HG02610 (cell line): ENCODE results near the gene AEN.
"Not testable (repeated sequence)": the region's sequence is repeated elsewhere in the genome, so short reads cannot be mapped to it uniquely, and the experiment has no call there.

ENCODE experiments used
- ATAC-seq: cut with Tn5 transposase; IDR thresholded peaks from one replicate; pipeline ENCODE4 v1.9.1; 2021; ENCODE audit warnings: mild to moderate bottlenecking, moderate library complexity; ENCODE audit not compliant: unreplicated experiment

The AEN gene

DNA sequence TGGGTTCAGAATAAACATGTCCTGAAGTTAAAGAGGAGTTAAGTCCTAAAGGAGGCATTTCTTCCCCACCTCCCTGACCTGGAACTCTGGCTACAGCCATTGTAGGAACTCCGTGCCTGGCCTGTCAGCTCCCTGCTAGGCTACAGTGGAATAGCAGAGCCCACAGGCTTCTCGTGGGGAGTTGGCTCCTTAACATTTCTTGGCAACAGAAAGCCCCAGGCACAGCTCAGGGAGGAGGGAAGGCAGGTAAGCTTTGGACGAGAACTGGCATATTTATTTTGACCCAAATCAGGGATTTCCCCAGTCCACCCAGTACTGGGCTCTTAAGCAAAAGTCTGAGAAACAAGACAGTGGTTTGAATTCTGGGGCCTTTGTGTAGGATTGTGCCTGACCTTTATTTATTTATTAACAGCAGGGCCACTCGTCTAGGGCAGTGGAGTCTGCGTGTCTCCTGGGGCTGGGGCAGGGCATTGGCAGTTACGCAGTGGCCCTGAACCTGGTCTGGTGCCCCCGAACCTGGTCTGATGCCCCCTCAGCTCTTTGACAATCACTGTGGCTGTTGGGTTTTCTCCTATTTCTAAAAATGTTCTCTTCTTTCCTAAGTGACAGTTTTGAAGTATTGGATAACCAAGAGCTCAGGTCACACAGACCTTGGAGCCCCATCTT, 9.8 kb downstream of the AEN start:
- ATAC-seq, result no peak

DNA sequence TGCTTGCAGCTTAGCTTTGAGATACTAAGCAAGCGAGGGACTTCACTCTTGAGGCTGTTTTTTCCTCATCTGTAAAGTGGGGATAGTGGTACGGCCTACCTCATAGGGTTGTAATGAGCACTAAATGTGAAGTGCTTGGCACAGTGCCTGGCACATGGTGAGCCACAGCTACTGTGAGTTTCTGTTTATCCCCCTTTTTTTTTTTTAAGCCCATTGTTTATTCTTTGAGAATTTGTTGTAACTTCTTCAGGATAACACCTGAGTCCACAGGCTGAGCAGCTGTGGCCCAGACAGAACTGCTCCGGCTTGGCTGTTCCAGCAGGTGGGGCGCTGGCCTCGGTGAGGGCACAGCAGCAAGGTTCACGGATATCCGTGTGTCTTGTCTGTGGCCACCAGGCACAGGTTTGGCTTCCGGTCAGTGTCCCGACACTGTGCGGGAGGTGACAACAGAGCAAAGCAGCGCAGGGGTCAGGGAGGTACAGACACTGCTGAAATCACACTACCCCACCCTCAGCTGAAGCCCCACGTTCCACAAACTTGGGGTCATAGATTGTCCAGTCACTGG, 10.4 kb downstream of the AEN start:
- ATAC-seq, result no peak

DNA sequence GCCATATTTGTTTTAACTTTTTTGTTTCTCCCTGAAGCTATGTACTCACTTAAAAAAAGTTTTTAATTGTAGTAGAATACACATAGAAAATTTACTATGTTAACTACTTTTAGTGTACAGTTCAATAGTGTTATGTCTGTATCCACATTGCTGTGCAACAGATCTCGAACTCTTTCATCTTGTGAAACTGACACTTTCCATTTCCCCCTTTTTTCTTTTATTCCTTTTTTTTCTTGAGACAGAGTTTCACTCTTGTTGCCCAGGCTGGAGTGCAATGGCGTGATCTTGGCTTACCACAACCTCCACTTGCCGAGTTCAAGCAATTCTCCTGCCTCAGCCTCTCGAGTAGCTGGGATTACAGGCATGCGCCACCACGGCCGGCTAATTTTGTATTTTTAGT, 11.7 kb downstream of the AEN start:
- ATAC-seq, result not testable (repeated sequence)

DNA sequence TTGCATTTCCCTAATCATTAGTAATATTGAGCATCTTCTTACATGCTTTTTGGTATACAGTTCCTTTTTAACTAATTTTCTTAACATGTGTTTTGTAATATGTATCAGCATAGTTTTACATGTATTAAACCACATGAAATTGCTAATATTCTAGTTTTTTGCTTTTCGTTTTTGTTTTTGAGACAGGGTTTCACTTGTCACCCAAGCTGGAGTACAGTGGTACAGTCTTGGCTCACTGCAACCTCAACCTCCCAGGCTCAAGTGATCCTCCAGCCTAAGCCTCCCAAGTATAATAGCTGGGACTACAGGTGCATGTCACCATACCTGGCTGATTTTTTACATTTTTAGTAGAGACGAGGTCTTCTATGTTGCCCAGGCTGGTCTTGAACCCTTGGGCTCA, 13.3 kb downstream of the AEN start:
- ATAC-seq, result no peak

DNA sequence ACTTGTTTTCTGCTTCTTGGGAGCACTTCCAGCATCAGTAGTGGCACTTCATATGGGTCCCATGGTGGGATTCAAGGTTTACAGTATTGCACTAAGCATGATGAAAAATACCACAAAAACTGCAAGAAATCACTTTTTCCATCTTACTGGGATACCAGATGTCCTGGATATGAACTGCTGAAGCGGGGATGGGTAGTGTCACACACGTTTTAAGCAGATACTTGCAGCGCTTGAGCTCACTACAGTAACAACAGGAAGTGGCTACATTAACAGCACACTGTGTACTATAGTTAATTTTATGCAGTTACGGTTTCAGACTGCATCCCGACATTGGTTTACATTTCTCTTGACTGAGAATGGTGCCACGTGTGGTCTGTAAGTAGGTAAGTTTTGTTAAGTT, 14.2 kb downstream of the AEN start:
- peak; percentile 16 for ATAC-seq

DNA sequence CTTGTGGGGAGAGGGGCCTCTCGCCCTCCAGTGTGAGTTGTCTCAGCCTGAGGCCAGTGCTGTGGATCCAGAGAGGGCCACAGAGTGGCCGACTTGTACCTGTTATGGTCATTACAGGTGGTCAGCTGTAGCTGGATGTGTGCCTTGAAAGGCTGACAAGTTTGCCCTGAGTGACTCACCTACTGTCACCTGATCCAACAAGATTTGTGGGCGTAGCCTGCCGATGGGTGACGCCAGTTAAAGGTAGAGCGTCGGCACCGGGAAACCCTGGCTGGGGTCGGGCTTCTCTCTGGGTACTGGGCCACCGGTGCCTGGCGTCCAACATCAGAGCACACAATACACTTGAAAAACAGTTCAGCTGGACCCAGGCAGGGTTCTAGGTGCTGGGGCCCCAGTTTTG, 14.9 kb downstream of the AEN start:
- ATAC-seq, result no peak

DNA sequence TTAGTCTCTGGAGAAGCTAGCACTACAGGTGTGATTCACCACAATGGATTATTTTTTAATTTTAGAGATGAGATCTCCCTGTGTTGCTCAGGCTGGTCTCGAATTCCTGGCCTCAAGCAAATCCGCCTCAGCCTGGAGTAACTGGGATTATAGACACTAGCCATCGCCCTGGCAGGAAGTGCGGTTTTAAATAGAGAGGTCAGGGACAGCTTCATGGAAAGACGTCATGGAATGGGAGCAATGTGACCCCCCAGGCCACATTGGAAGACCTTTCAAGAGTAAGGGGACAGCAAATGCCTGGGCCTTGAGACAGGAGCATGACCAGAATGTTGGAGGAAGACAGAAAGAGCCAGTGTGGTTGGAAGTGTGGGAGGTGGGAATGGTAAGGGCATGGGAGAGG, 15.5 kb downstream of the AEN start:
- ATAC-seq, result no peak

DNA sequence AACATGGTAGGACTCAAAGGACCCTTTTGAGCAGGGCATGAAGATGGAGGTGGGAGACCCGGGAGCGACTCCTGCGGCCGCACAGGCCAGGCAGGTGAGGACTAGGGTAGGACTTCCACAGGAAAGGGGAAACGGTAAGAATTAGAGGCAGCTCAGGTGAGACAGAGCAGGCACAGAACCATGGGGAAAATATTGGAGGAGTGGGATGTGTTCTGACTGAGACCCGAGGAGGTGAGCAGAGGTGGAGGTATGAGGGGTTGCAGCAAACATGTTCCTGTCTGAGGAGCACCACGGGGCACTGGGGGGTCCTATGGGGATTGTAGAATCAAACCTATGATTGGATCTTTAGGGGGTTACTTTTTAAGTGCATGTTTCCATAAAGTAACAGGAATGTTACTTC, 16.3 kb downstream of the AEN start:
- ATAC-seq, result no peak

DNA sequence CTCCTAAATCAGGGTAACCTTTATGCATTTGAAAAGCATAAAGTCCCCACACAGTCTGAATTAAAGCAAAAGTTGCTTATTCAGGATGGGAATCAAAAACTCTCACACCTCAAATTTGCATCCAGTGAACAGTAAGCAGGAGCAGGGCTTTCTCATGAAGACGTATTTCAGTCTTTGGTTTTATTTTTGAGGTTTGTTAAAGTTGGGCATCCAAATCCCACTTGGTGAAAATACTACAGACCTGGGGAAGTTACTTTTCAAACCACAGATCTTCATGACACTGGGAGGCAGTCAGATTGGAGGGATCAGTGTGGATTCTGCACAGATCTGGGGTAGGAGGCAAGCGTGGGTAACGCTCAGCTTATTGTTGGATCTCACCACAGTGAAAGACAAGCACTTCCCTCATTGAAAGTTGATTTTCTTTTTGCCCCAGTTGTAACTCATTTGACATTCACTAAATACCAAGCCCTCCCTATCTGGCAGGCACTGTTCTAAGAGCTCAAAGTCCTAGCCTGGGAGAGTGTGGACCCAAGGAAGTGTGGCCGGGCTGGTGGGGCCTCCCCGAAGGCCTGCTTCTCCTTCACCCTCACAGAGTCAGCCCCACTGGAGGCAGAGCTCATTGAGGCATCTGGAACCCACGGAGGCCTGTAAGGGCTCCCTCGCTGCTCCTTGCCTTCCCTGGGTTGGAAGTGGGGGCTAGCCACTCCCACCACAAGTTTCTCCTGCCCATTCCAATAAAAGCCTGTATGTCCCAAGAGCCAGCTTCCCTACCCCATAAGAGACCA, 16.9 kb downstream of the AEN start:
- no peak for ATAC-seq

DNA sequence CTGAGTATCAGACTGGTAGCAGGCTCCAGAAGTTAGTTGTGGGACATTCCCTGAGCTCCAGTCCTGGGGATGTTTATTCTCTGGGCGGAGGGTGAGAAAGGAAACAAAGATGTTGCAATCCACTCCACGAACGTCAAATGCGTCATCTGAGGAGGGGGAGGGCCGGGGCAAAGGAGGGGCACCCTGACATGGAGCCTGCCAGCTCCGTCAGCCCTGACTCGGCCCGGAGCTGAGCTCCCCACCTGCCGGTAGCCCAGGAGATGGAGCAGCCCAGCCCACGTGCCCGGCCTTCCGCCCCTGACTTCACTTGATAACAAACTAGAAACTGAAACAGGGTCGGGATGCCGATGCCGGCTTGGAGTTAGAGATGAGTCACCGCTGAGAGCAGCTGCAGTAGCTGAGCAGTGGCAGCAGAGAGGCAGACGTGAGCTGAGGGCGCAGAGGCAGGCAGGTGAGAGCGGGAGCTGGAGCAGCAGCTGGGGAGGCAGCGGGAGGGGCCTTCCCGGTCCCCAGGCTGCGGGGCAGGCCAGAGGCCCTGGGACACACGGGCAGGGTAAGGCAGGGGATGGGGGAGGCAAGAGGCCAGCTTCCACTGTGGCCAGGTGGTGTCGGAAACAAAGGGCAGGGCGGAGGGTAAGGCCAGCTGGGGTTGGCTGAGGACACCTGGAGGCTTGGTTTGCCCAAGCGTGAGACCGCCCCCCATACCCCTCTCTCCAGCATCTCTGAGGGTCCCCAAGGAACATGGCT, 17.7 kb downstream of the AEN start, which contains the start of gene ISG20:
ISG20 (plus strand) TSS at position 391 of the 747 bp plus-strand sequence; CDS start at position 742, 351 bp downstream.
- ATAC-seq, result peak; percentile 71

DNA sequence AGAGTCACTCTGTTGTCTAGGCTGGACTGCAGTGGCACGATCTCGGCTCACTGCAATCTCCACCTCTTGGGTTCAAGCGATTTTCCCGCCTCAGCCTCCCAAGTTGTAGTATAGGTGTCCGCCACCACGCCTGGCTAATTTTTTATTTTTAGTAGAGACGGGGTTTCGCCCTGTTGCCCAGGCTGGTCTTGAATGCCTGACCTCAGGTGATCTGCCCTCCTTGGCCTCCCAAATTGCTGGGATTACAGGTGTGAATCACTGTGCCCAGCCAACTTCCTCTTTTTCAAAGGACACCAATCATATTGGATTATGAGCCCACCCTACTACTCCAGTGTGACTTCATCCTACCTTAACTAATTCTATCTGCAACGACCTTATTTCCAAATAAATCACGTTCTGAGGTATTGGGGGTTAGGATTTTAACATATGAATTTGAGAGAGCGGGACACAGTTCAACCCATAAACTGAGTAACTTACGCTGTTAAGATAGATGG, 20.9 kb downstream of the AEN start:
- no peak for ATAC-seq

DNA sequence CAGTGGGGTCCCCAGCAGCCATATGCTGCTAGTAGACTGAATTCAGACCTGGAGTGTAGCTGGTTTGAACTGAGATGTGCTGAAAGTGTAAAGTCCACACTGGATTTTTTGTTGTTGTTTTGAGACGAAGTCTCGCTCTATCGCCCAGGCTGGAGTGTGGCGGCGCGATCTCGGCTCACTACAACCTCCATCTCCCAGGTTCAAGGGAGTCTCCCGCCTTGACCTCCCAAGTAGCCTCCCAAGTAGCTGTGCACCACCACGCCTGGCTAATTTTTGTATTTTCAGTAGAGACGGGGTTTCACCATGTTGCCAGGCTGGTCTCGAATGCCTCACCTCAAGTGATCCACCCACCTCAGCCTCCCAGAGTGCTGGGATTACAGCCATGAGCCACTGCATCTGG, 21.4 kb downstream of the AEN start:
- ATAC-seq, result not testable (repeated sequence)

DNA sequence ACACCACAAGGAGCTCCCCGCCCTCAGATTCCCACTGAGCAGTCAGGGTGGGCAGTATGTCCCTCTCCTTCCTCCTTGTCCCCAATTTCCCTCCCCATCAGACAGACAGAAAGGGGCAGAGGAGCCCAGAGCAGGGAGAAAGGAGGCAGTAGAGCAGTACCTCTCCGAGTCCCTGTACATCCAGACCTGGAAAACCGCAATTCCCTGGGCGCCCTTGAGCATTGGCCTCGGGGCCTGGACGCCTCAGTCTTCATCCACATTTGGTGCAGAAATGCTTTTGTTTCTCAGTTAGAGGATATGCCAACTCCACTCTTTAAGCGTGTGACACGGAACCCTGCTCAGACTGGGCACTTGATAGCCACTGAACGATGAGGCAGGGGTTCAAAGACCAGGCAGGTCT, 23.6 kb downstream of the AEN start:
- ATAC-seq, result no peak

DNA sequence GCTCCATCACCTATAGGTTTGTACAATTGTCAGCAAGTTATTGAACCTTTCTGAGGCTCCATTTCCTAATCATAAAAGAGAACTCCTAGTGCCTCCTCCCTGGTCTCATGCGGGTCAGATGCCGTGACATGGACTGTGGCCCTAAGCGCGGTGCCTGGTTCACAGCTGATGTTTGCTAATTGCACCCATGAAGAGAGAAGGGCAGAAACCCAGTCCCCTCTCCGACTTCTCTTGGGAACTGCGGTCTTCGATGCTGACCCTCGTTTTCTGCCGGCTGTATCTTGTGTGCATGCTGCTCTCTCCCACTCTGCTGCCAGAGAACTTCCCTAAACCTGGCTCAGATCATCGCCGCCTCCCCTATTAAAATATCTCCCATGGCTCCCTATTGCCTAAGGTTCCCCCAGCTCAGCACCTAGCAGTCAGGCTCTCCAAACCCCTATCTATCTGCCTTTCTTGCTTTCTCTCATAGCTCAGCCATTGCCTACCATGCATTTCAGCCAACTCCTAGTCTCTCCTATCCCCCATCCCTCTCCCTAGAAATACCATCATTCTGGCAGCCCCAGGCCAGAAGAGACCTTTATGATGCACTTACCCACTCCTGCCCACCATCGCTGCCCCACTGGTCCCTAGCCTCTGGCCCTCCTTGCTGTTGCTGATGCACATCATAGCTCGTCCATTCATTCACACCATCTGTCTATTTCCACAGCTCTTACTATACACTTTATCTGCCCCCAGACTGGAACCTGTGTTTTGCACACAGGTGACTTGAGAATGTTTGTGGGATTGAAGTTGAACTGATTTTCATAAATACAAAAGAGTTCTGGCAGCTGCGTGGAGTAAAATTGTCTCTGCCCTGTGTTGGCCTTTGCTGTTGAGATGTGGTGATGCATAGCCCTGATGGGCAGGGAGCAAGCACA, 24.3 kb downstream of the AEN start:
- no peak for ATAC-seq

DNA sequence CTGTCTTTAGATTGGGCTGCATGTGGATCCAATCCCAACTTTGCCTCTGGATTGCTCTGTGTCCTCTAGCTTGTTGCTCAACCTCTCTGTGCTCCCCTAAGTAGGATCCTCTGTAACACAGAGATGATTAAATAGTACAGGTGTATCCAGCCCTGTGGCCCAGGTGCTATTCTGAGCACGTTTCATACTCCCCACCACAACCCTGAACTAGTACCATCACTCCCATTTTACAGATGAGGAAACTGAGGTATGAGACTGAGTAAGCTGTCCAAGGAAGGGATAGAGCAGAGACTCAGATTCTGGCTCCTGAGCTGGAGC, 24.9 kb downstream of the AEN start:
- no peak for ATAC-seq

DNA sequence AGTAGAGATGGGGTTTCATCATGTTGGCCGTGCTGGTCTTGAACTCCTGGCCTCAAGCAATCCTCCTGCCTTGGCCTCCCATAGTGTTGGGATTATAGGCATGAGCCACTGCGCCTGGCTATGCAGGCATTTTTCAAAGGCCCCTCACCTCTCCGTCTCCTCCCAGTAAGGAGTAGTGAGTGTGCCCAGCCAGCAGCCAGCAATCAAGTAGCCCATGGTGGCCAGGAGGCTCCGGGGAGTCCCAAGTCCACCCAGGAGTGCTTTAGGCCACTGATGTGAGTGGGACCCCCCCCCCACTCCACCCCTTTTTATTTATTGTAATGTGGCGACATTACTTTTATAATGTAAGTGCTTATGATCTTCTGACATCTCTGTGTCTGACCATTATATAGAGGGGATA, 25.8 kb downstream of the AEN start:
- ATAC-seq, result no peak

DNA sequence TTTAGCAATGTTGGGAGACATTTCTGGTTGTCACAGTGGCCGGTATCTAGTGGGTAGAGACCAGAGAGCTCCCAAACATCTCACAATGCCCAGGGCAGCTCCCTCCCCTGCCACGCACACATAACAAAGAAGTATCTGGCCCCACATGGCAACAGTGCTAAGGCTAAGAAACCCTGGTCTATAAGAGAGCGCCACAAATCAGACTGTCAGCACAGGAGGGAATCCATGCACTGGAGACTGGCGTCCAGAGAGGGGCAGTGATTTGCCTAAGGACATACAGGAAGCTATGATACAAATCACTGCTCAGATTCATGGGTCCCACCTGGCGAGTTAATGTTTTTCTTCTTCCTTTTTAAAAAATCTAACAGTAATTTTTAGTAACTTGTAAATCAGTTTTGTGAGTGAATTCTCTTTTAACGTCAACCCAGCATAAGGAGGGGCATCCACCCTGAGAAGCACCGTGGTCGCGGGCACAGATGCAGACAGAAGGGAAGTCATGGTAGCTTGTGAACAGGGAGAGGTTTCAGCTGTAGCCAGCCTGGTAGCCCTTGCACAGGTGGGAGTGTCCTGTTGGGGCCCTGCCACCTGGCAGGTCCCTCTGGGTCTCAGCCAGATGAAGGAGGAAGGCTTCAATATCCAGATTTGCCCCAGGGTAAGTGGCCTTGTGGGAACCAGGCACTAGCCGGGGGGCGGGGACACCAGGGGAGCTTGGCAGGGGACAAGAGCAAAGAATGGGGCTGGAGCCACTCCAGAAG, 26.4 kb downstream of the AEN start:
- ATAC-seq, result no peak

DNA sequence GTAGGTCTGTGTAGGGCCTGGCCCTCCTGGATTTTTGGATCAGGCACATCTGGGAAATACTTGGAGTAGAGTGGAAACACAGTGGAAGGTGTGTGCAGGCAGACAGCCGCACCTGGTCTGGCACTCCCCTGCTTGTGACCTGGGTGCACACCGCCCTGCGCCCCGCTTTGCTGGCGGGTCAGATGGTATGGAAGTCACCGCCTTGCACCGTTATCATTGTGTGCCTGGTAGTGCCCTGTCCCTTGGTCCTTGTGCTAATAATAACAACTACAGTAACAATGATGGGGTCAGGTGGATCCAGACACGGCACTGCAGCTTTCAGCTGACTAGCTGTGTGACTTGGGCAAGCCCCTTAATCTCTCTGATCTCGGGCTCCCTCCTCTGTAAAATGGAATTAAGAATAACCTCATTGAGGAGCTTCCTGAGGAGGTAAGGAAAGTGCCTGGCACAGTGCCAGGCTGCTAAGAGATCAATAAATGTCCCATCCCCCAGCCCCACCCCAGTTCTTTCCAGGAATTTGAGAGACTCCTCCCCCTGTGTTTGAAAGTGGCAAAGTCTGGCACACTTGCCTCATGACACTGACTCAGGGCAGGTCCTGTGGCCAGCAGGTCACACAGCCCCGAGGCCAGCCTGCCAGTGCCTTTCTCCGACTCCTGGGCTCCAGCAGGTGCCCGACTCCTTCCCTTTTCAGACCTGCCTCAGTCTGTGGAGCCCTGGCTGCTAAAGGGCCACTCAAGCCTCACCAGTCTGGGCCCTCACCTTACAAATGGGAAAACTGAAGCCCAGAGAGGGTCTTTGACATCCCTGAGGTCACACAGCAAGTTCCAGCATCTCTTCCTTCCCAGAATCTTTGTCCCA, 27.4 kb downstream of the AEN start:
- no peak for ATAC-seq

DNA sequence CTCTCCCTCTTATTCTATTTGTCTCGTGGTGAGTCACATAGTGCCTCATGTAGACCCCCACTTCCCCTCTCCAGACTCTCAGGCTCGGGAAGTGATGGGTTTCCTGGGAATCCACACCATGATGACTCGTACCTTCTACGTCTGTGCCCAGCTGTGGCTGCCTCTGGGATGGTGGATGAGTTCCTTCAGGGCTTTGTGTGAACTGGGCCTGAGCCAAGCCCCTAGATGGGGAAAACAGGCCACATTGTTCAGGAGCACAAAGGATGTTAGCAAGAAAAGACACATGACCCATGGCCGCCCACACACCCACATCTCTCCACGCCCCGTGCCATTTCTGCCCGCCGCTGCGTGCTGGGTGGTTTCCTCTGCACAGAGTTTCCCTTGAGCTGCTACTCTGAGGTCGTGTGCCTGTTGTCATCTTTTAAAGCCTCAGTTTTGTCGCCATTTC, 28.2 kb downstream of the AEN start:
- ATAC-seq, result peak; percentile 81
